Ramos (cell line): ENCODE data around the gene BRSK2.
"Not testable (repeated sequence)": the region's sequence is repeated elsewhere in the genome, so short reads cannot be mapped to it uniquely, and the experiment has no call there.

ENCODE experiments used
- in situ Hi-C: fragments of 300-500 bp; cut with MboI; formaldehyde crosslinking; loops from one replicate; pipeline ENCODE4 v1.14.3; 2022; ENCODE audit warnings: low sequenced_read_pairs; ENCODE audit not compliant: unreplicated experiment

BRSK2 gene

GRCh38 chr11:1389932-1390568 lies at the start of gene BRSK2:
Gene BRSK2, plus strand, starts transcription at chr11:1389934. Its CDS starts 351 bp downstream, at chr11:1390285.
- in situ Hi-C loops, result no loop called here

GRCh38 chr11:1340111-1340510 lies 49.6 kb upstream of the BRSK2 start:
- in situ Hi-C loops, result no loop called here

- in situ Hi-C loops, result not testable (repeated sequence)
These were observed 48.5 kb upstream of the BRSK2 start for GRCh38 chr11:1341226-1341625.

- in situ Hi-C loops, result no loop called here
These were observed 47.7 kb upstream of the BRSK2 start for GRCh38 chr11:1341928-1342524.

- in situ Hi-C loops, result no loop called here
These were observed 46.8 kb upstream of the BRSK2 start for GRCh38 chr11:1342946-1343345.

- in situ Hi-C loops, result no loop called here
These were observed 46.2 kb upstream of the BRSK2 start for GRCh38 chr11:1343391-1344055.

GRCh38 chr11:1344056-1344635 lies 45.6 kb upstream of the BRSK2 start:
- in situ Hi-C loops, result no loop called here

- in situ Hi-C loops, result no loop called here
These were observed 43.8 kb upstream of the BRSK2 start for GRCh38 chr11:1345737-1346513.

GRCh38 chr11:1346669-1347390 lies 42.9 kb upstream of the BRSK2 start:
- in situ Hi-C loops, result no loop called here

- in situ Hi-C loops, result not testable (repeated sequence)
These were observed 42.2 kb upstream of the BRSK2 start for GRCh38 chr11:1347411-1347999.

- in situ Hi-C loops, result no loop called here
These were observed 41.5 kb upstream of the BRSK2 start for GRCh38 chr11:1348146-1348795.

- in situ Hi-C loops, result no loop called here
These were observed 40.9 kb upstream of the BRSK2 start for GRCh38 chr11:1348796-1349326.

- in situ Hi-C loops, result no loop called here
These were observed 40.2 kb upstream of the BRSK2 start for GRCh38 chr11:1349327-1350041.

- in situ Hi-C loops, result no loop called here
These were observed 39.5 kb upstream of the BRSK2 start for GRCh38 chr11:1350086-1350725.

GRCh38 chr11:1351278-1351937 lies 38.3 kb upstream of the BRSK2 start:
- in situ Hi-C loops, result no loop called here

GRCh38 chr11:1352696-1353382 lies 36.9 kb upstream of the BRSK2 start:
- in situ Hi-C loops, result no loop called here
